Measurements from ENCODE around the gene MAGOH.
"Not testable (repeated sequence)": the region's sequence is repeated elsewhere in the genome, so short reads cannot be mapped to it uniquely, and the experiment has no call there.

The MAGOH gene

GRCh38 chr1:53190210-53190611 lies 48.1 kb downstream of the MAGOH start:
- no peak overlapping the region for H3K27ac Mint-ChIP-seq
- no peaks in the 10 kb centered on the region for H3K9me3 Mint-ChIP-seq (ENCODE audit: low read depth)
- no peaks in the 10 kb centered on the region for H3K36me3 Mint-ChIP-seq
- no peaks in the 10 kb centered on the region for H3K27me3 Mint-ChIP-seq
- H3K4me1 Mint-ChIP-seq (ENCODE audit: low read depth), result no peaks in the 10 kb centered on the region
- H3K4me3 Mint-ChIP-seq, result no peak overlapping the region

- Mint-ChIP-seq H3K27ac (no peak overlapping the region), H3K9me3 (ENCODE audit: low read depth) (no peaks in the 10 kb centered on the region), H3K4me1 (ENCODE audit: low read depth) (no peaks in the 10 kb centered on the region), H3K27me3 (no peaks in the 10 kb centered on the region), H3K4me3 (no peak overlapping the region), H3K36me3 (no peaks in the 10 kb centered on the region)
Measured at GRCh38 chr1:53189061-53189460, 49.3 kb downstream of the MAGOH start.

- Mint-ChIP-seq H3K27ac (no peak overlapping the region), H3K4me1 (ENCODE audit: low read depth) (no peaks in the 10 kb centered on the region), H3K9me3 (ENCODE audit: low read depth) (no peaks in the 10 kb centered on the region), H3K27me3 (no peaks in the 10 kb centered on the region), H3K36me3 (no peaks in the 10 kb centered on the region), H3K4me3 (no peak overlapping the region)
Measured at GRCh38 chr1:53188099-53188498, 50.2 kb downstream of the MAGOH start.

- H3K27me3 Mint-ChIP-seq, result no peaks in the 10 kb centered on the region
- no peak overlapping the region for H3K4me3 Mint-ChIP-seq
- no peaks in the 10 kb centered on the region for H3K4me1 Mint-ChIP-seq (ENCODE audit: low read depth)
- H3K27ac Mint-ChIP-seq, result no peak overlapping the region
- H3K9me3 Mint-ChIP-seq (ENCODE audit: low read depth), result no peaks in the 10 kb centered on the region
- no peaks in the 10 kb centered on the region for H3K36me3 Mint-ChIP-seq
Measured at GRCh38 chr1:53187401-53187800, 50.9 kb downstream of the MAGOH start.

- Mint-ChIP-seq H3K36me3 (no peaks in the 10 kb centered on the region), H3K27ac (no peak overlapping the region), H3K27me3 (no peaks in the 10 kb centered on the region), H3K4me1 (ENCODE audit: low read depth) (no peaks in the 10 kb centered on the region), H3K4me3 (no peak overlapping the region), H3K9me3 (ENCODE audit: low read depth) (no peaks in the 10 kb centered on the region)
Measured at GRCh38 chr1:53186533-53186932, 51.8 kb downstream of the MAGOH start.

- H3K27me3 Mint-ChIP-seq; H3K4me1 Mint-ChIP-seq (ENCODE audit: low read depth); H3K4me3 Mint-ChIP-seq; H3K27ac Mint-ChIP-seq; H3K36me3 Mint-ChIP-seq; H3K9me3 Mint-ChIP-seq (ENCODE audit: low read depth): not testable (repeated sequence)
Measured at GRCh38 chr1:53185955-53186297, 52.4 kb downstream of the MAGOH start.

- no peak overlapping the region for H3K27ac Mint-ChIP-seq
- no peaks in the 10 kb centered on the region for H3K4me1 Mint-ChIP-seq (ENCODE audit: low read depth)
- no peak overlapping the region for H3K4me3 Mint-ChIP-seq
- no peaks in the 10 kb centered on the region for H3K36me3 Mint-ChIP-seq
- no peaks in the 10 kb centered on the region for H3K27me3 Mint-ChIP-seq
- no peaks in the 10 kb centered on the region for H3K9me3 Mint-ChIP-seq (ENCODE audit: low read depth)
Measured at GRCh38 chr1:53183095-53183990, 55.0 kb downstream of the MAGOH start.

GRCh38 chr1:53182716-53183094 lies 55.6 kb downstream of the MAGOH start:
- Mint-ChIP-seq H3K4me1 (ENCODE audit: low read depth) (no peaks in the 10 kb centered on the region), H3K4me3 (no peak overlapping the region), H3K9me3 (ENCODE audit: low read depth) (no peaks in the 10 kb centered on the region), H3K27ac (no peak overlapping the region), H3K27me3 (peaks cover under 1% of the 10 kb centered on the region), H3K36me3 (no peaks in the 10 kb centered on the region)

- no peaks in the 10 kb centered on the region for H3K4me1 Mint-ChIP-seq (ENCODE audit: low read depth)
- no peaks in the 10 kb centered on the region for H3K9me3 Mint-ChIP-seq (ENCODE audit: low read depth)
- no peak overlapping the region for H3K4me3 Mint-ChIP-seq
- no peak overlapping the region for H3K27ac Mint-ChIP-seq
- no peaks in the 10 kb centered on the region for H3K36me3 Mint-ChIP-seq
- H3K27me3 Mint-ChIP-seq, result peaks cover 2% of the 10 kb centered on the region
Measured at GRCh38 chr1:53182111-53182593, 56.2 kb downstream of the MAGOH start.

- no peaks in the 10 kb centered on the region for H3K4me1 Mint-ChIP-seq (ENCODE audit: low read depth)
- H3K9me3 Mint-ChIP-seq (ENCODE audit: low read depth), result no peaks in the 10 kb centered on the region
- H3K27me3 Mint-ChIP-seq, result peaks cover 2% of the 10 kb centered on the region
- H3K27ac Mint-ChIP-seq, result no peak overlapping the region
- no peaks in the 10 kb centered on the region for H3K36me3 Mint-ChIP-seq
- H3K4me3 Mint-ChIP-seq, result no peak overlapping the region
Measured at GRCh38 chr1:53180951-53181350, 57.4 kb downstream of the MAGOH start.

- no peaks in the 10 kb centered on the region for H3K9me3 Mint-ChIP-seq (ENCODE audit: low read depth)
Measured at GRCh38 chr1:53180226-53180625, 58.1 kb downstream of the MAGOH start.

More at GRCh38 chr1:53180226-53180625, 58.1 kb downstream of the MAGOH start:
- Mint-ChIP-seq H3K27ac (no peak overlapping the region), H3K36me3 (no peaks in the 10 kb centered on the region), H3K4me3 (no peak overlapping the region), H3K4me1 (ENCODE audit: low read depth) (no peaks in the 10 kb centered on the region), H3K27me3 (peaks cover 5% of the 10 kb centered on the region)

Measured in activated naive CD8-positive, alpha-beta T cell (primary cell).